Measurements from ENCODE around the gene TRABD2A. TPM values are rescaled to one million over a fixed set of nuclear protein-coding genes. Genes with fewer than 3 reads are reported as not detected.
A peak's percentile ranks its signal among the peaks of the same experiment; 100 is the strongest.

TRABD2A gene
- total and polyA plus RNA-seq, 8 donors, result 0.19 to 0.59 (median 0.28) TPM; not detected in 1

DNA sequence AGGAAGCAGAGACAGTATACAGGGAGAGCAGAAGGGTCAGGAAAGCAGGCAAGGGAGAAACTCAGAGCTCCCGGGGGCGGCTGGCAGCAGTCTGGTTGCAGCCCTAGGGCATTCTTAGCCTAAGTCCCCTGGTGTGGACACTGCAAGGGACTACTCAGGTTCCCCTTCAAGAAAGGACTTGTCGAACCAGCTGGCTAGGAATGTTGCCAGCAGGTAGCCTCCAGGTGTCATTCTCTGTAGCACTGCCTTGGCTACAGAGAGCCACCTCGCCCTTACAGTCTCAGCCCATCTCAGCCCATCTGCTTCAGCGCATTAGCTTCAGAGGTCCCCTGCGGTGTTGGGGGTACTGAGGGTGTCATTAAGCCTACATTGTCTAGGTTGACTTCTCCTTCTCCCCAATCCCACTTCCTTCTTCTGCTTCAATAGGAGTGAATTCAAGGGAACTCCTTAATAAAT is 13.3 kb upstream of the TRABD2A start:
- no peaks in the 10 kb centered on the region for H3K9me3 ChIP-seq
- DNase-seq (no peak), ATAC-seq (peak in 1 of 4 donors; percentile 11), FAIRE-seq (no peak)
- H3K4me3 ChIP-seq, result no peak overlapping the region
- intact Hi-C loops (cut with DNase I), result no loop called here
- H3K4me1 ChIP-seq, result peaks cover 0 to 14% (median 12%) of the 10 kb centered on the region in 3 donors
- H3K27ac ChIP-seq, result no peak overlapping the region
- H3K27me3 ChIP-seq, result no peaks in the 10 kb centered on the region
- WGBS, 2 donors, result 67 to 77% methylated on average over 6 of the region's 6 CpGs
- TF ChIP-seq CTCF (IDR thresholded peaks at IDR 0.05), result no peak
- H3K36me3 ChIP-seq, result no peaks in the 10 kb centered on the region

DNA sequence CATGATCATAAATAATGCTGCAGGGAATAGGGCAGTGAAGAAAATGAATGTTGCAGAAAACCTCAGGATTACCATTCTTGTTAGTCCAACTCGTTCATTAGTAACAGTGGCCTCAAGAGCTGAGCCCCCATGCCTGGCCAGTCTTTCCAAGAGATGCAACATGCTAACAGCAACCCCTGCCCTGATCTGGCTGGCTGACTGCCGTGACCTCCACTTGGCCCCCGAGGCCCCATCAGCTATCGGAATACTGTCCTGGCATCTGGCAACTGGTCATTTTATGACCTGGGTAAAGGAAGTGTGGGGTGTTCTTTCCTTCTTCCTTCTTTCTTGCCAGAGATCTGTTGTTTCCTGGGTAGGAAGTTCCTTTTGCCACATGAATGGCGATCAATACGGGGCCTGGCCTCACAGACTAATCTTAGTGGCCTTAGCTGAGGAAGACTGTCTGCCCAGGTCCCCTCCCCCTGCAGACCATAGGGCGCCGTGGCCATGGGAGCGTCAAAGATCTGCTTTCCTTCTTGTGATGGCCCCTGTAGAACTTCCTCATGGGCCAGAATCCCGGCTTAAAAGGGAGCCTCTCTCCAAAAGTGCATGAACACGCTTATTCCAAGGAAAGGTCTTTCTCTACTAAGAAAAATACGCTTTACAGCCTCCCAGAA is 10.6 kb upstream of the TRABD2A start:
- no peak for TF ChIP-seq CTCF (IDR thresholded peaks at IDR 0.05)
- intact Hi-C loops (cut with DNase I), result no loop called here
- DNase-seq (no peak), ATAC-seq (no peak), FAIRE-seq (no peak)
- Histone ChIP-seq H3K36me3 (no peaks in the 10 kb centered on the region), H3K27me3 (no peaks in the 10 kb centered on the region), H3K4me3 (no peak overlapping the region), H3K27ac (no peak overlapping the region), H3K9me3 (no peaks in the 10 kb centered on the region), H3K4me1 (no peaks in the 10 kb centered on the region)
- WGBS, 2 donors, result 90 to 92% methylated on average over 12 of the region's 12 CpGs

GRCh38 chr2:84889332-84889731 is 8.4 kb upstream of the TRABD2A start:
- H3K4me3 ChIP-seq, result no peak overlapping the region
- H3K27ac ChIP-seq, result no peak overlapping the region
- intact Hi-C loops (cut with DNase I), result no loop called here

DNA sequence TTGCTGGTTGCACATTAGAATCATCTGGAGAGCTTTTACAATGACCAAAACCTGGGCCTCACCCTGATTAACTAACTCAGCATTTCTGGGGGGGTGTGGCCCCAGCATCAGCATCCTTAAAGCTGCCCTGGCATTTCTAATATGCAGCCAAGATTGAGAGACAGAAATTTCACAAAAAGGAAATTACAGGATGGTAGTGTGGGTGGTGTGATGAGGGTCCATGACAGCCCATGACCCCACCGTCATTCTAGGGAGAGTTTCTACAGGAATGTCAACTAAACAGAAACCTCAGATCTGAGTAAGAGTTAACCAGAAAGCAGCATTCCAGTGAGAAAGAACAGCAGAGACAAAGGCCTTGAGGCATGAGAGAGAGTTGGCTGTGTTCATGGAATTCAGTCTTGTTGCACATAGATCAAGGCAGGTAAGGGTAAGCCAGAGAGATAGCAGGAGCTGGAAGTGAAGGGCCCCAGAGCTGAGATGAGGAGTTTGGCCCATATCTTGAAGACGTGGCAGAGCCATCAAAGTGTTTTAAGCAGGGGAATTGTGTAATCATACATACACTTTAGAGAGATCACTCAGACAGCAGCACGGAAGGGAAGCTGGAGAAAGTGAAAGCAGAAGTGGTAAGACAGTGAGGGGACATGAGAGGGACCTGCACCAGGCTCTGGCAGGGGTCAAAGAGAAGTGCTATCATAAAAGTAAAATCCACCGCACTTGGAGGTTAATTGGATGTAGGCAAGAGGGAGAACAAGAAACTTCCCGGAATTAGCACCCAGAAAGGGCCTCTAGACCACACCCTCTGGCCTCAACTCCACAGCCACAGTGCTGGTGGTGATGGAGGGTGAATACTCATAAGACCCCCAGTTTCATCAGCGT is 7.8 kb upstream of the TRABD2A start:
- no peak overlapping the region for H3K4me3 ChIP-seq
- FAIRE-seq, result no peak
- no peaks in the 10 kb centered on the region for H3K27me3 ChIP-seq
- no peak for TF ChIP-seq CTCF (IDR thresholded peaks at IDR 0.05)
- H3K9me3 ChIP-seq, result no peaks in the 10 kb centered on the region
- no peaks in the 10 kb centered on the region for H3K4me1 ChIP-seq
- 45% methylated on average over 6 of the region's 6 CpGs for WGBS, 2 donors
- peak overlapping the region in 2 of 4 donors; percentile 23 to 50 for H3K27ac ChIP-seq
- no peak for DNase-seq
- intact Hi-C loops (cut with DNase I), result no loop called here
- H3K36me3 ChIP-seq, result no peaks in the 10 kb centered on the region
- peak in 3 of 4 donors; percentile 61 to 95 (median 87) for ATAC-seq

More at GRCh38 chr2:84889332-84889731, 8.4 kb upstream of the TRABD2A start:
- Histone ChIP-seq H3K27me3 (no peaks in the 10 kb centered on the region), H3K4me1 (no peaks in the 10 kb centered on the region), H3K9me3 (no peaks in the 10 kb centered on the region), H3K36me3 (no peaks in the 10 kb centered on the region)
- no peak for TF ChIP-seq CTCF (IDR thresholded peaks at IDR 0.05)
- no peak for DNase-seq
- no peak for FAIRE-seq
- 90 to 98% methylated on average over 2 of the region's 2 CpGs for WGBS, 2 donors
- ATAC-seq, result no peak
